ENCODE measurements around the gene SYTL1.
A peak's percentile ranks its signal among the peaks of the same experiment; 100 is the strongest.

The SYTL1 gene

DNA sequence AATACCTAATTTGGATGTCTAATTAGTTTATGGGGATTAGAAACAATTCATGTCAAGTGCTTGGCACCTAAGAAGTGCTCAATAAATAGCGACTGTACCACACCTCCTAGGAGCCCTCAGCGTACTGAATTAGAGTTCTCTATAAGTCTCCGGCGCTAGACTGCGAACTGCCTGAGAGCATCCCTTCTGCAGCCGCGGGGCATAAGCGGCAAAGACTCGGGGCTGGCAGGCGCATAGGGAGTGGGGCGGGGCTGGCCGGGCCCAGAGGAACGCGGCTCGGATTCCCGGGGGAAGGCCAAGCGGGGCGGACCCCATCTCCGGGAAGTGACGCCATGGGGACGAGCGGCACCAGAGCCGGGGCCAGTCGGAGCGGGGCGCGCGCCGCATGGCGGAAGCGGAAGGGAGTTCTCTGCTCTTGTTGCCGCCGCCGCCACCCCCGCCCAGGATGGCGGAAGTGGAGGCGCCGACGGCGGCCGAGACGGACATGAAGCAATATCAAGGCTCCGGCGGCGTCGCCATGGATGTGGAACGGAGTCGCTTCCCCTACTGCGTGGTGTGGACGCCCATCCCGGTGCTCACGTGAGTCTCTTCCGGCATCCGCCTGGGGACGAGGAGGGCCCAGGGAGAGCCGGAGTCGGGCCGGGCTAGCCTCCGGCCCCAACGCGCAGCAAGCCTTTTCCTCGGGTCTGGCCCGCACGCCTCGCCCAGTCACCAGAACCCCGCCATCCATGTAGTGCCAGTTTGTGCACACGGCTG is 19.8 kb upstream of the SYTL1 start, which contains the start of gene TMEM222:
Gene TMEM222 (plus strand): TSS at position 351 of the 756 bp plus-strand sequence. CDS start 35 bp downstream, at position 386.
- DNase-seq (ENCODE audit: low read depth), result peak; percentile 74

- no peak for DNase-seq (ENCODE audit: low read depth)
These were observed 19.1 kb upstream of the SYTL1 start for GRCh38 chr1:27322569-27323240.

DNA sequence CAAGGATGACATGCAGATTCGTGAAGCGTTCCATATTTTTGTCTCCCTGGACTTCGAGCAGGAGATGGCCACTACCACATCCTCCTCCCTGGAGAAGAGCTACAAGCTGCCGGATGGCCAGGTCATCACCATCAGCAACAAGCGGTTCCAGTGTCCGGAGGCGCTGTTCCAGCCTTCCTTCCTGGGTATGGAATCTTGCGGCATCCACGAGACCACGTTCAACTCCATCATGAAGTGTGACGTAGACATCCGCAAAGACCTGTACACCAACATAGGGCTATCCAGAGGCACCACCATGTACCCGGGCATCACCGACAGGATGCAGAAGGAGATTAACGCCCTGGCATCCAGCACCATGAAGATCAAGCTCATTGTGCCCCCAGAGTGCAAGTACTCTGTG is 16.5 kb upstream of the SYTL1 start:
- DNase-seq (ENCODE audit: low read depth), result no peak

DNA sequence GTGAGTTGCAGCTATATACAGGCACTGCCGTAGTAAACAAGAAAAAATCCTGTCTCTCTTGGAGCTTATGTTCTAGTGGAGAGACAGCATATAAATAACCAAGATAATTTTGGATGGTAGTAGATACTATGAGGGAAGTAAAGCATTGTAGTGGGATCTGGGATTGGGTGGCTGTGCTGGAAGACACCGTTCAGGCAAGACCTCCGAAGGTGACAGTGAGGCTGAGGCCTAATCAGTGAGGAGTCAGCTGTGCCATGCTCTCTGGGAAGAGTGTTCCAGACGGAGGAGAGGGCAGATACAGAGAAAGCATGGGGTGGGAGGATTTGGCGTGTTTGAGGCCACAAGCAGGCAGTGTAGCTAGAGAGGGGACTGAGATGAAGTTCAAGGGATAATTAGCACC is 13.9 kb upstream of the SYTL1 start:
- DNase-seq (ENCODE audit: low read depth), result no peak

DNA sequence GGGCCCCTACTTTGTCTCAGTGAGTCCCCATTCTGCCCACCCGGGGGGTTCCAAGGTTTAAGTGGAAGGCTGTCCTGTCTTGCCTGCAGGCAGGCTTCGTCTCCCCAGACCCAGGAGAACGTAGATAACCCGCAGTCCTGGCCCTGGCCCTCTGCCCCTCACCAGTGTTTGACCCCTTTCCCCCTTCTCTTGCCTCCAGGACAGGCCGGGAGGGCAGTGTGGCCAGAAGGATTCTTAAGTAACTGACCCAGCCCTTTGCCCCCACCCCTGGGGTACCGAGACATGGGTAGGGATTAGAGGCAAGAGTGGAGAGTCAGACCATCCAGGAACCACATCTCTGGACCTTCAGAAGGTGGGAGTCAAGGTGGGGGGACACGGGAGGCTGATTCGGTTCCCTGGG is 11.0 kb upstream of the SYTL1 start:
- no peak for DNase-seq (ENCODE audit: low read depth)

DNA sequence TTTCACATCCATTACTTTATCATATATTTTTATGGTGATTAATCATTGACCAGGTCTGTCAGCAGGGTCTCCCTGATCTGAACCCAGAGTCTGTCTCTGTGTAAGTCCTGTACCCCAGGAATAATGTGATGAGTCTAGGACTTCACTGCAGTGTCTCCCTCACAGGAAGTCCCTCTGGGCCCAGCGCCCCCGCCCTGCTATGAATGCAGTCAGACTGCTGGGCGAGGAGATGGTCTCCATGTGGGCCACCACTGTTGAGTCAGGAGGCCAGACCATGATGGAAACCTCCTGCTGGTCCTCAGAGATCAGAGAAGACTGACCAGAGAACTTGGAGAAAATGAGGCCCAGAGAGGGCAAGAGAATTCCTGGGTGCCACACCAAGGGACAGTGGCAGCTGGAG is 10.4 kb upstream of the SYTL1 start:
- DNase-seq (ENCODE audit: low read depth), result no peak

- no peak for DNase-seq (ENCODE audit: low read depth)
These were observed 9.9 kb upstream of the SYTL1 start for GRCh38 chr1:27331922-27332321.

GRCh38 chr1:27332536-27333281 is 9.1 kb upstream of the SYTL1 start:
- no peak for DNase-seq (ENCODE audit: low read depth)

DNA sequence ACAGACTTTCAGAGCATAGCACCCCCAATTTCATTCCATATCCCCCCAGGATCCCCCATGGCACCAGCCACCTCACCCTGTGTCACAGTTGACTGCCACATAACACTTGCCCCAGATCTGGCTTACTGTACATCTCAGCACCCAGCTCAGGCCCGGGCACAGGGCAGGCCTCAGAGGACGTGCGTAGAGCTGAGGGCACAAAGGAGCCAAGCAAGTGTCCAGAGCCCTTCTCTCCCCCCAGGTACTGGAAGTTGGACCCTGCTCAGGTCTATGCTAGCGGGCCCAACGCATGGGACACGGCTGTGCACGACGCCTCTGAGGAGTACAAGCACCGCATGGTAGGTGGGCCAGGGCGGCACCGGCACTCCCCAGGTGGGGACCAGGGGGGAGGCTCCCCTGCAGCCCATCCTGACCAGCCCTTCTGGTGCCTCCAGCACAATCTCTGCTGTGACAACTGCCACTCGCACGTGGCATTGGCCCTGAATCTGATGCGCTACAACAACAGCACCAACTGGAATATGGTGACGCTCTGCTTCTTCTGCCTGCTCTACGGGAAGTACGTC is 8.0 kb upstream of the SYTL1 start:
- DNase-seq (ENCODE audit: low read depth), result no peak

GRCh38 chr1:27335506-27336422 is 6.1 kb upstream of the SYTL1 start:
- DNase-seq (ENCODE audit: low read depth), result no peak

DNA sequence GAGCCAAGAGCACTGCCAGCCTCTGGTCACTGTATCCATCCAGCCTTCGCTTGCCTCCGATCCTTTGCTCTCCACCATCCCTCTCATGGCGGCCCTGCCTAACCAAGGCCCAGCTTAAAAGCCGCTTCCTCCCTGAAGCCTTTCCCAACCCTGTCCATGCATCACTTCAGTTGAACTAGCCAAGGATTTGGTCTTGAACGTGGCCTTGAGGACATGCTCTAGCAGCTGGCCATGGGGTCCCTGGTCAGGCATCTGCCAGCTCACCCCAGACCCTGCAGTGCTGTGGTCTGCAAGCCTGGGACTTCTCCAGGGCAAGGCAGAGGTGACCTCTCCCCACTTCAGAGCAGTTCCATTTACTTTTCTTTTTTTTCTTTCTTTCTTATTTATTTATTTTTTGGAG is 5.1 kb upstream of the SYTL1 start:
- DNase-seq (ENCODE audit: low read depth), result no peak

DNA sequence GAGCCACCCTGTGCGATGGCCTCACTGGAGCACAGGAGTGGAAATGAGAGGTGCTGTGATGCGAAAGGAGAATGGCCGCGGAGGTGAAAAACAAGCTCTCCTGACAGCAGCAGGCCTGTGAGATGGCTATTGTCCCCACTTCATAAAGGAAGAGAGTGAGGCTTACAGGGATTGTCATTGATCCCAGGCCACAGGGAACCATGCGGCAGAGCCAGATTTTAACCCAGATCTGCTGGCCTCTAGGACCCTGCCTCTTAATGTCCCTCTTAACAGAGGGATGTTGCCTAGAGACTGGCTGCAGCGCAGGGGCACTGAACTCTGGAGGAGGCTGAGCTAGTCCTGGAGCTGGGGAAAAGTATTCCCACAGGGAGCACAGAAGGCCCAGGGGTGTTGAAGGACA is 3.1 kb upstream of the SYTL1 start:
- no peak for DNase-seq (ENCODE audit: low read depth)

- no peak for DNase-seq (ENCODE audit: low read depth)
These were observed 2.6 kb upstream of the SYTL1 start for GRCh38 chr1:27339213-27339612.

DNA sequence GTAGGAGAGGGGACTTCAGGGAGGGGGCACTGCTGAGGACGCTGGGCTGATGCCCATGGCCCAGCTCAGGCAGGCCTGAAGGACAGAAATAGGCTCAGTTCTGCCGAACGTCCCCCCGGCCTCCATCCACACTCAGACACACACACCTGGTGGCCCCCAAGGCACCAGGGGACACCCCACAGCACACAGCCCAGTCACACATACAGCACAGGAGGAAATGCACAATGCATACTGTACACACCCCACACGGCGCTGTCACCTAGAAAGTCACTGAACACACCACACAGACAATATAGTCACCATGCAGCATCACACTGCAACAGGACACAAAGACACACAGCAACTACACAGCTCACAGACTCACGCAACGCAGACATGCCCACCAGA is 562 bp downstream of the SYTL1 start:
- no peak for DNase-seq (ENCODE audit: low read depth)

GRCh38 chr1:27342778-27343638 is 1.2 kb downstream of the SYTL1 start:
- no peak for DNase-seq (ENCODE audit: low read depth)

DNA sequence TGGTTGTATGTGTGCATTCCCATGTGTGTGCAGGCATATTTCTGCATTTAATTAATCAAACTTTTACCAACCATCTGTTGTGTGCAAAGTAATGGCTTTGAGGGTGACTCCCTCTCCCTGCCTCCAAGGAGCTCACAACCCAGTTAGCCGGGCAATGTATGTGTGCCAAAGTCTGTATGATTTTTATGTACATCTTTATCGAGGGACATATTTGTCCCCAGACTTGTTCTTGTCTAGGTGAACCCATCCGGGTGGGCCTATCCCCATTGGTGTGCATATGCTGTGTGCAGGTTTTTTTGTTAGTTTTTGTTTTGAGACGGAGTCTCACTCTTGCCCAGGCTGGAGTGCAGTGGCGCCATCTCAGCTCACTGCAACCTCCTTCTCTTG is 1.8 kb downstream of the SYTL1 start:
- DNase-seq (ENCODE audit: low read depth), result no peak

- DNase-seq (ENCODE audit: low read depth), result no peak
These were observed 3.5 kb downstream of the SYTL1 start for GRCh38 chr1:27345272-27345671.

GRCh38 chr1:27346357-27346756 is 4.5 kb downstream of the SYTL1 start:
- no peak for DNase-seq (ENCODE audit: low read depth)

DNA sequence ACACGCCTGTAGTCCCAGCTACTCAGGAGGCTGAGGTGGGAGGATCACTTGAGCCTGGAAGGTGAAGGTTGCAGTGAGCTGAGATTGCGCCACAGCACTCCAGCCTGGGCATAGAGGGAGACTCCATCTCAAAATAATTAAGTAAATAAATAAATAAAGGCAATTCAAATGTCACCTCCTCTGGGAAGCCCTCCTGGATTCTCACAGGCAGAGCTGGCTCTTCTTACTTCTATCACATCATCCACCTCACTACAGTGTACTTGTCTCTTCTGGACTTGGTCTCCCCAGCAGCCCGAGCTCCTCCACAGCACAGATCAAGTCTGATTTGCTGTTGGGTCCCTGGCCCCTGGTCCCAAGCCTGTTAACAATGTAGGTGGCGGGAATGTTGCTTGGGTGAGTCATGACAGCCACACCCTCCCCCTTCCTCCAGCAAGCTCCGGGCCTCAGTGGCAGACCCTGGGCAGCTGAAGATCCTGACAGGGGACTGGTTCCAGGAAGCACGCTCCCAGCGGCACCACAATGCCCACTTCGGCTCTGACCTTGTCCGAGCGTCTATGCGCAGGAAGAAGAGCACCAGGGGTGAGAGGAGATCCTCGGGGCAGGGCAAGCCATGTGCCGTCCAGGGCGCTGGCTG is 5.3 kb downstream of the SYTL1 start:
- no peak for DNase-seq (ENCODE audit: low read depth)

All from HS-5 (cell line).